Duodenal mucosa (tissue), 2 donors: ENCODE measurements around the gene CARD9.

Experiments used
- H3K27ac ChIP-seq: one replicate; pipeline ENCODE4 v1.7.0; 2013; ENCODE audit warnings: low read depth, low read length
- H3K27me3 ChIP-seq, 2 donors: one replicate each; pipeline ENCODE4 v1.7.0; 2013; ENCODE audit warnings: low read length in 2 of 2, control low read depth in 1 of 2; ENCODE audit not compliant: insufficient read depth in 2 of 2, control insufficient read depth in 1 of 2
- H3K36me3 ChIP-seq, 2 donors: one replicate each; pipeline ENCODE4 v1.7.0; 2013; ENCODE audit warnings: low read length in 2 of 2, control low read depth in 1 of 2; ENCODE audit not compliant: insufficient read depth in 2 of 2, control insufficient read depth in 1 of 2
- H3K4me1 ChIP-seq, 2 donors: one replicate each; pipeline ENCODE4 v1.7.0; 2013; ENCODE audit warnings: low read length in 2 of 2, control low read depth in 1 of 2; ENCODE audit not compliant: insufficient read depth in 2 of 2, control insufficient read depth in 1 of 2
- H3K4me3 ChIP-seq, 2 donors: one replicate each; pipeline ENCODE4 v1.7.0; 2013; ENCODE audit warnings: low read length in 2 of 2, low read depth in 1 of 2
- H3K9ac ChIP-seq, 2 donors: one replicate each; pipeline ENCODE4 v1.7.0; 2013; ENCODE audit warnings: low read length in 2 of 2, low read depth in 1 of 2
- H3K9me3 ChIP-seq, 2 donors: one replicate each; pipeline ENCODE4 v1.7.0; 2013; ENCODE audit warnings: low read length in 2 of 2, control low read depth in 1 of 2; ENCODE audit not compliant: control insufficient read depth in 1 of 2

The CARD9 gene

DNA sequence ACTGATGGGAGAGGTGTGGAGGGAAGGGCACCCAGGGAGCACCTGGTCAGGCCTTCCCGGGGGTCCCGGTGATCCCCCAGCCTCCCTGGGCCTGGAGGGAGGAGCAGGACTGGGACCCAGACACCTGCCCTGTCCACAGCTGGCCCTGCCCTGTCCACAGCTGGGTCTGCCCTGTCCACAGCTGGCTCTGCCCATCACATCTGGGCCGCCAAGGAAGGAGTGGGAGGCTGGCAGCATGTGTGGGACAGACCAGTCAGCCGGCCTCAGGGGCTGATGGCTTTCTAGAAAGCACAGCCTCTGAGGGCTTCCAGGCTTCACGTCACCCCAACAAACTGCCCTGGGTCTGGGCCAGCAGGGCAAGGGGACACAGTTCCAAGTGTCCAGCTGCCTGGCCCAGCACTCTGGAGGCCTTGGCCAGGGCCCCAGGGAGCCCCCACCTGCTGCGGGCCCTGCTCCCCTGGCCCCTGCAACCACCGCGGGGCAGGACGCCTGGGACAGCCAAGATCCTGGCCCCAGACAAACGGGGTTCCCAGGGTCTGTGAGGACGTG, 22.1 kb downstream of the CARD9 start:
- no peak overlapping the region for H3K27ac ChIP-seq
- H3K9me3 ChIP-seq = no peaks in the 10 kb centered on the region
- H3K27me3 ChIP-seq = peaks cover 0 to 4% of the 10 kb centered on the region in 2 donors
- no peaks in the 10 kb centered on the region for H3K36me3 ChIP-seq
- H3K4me1 ChIP-seq = no peaks in the 10 kb centered on the region
- H3K9ac ChIP-seq = no peak overlapping the region
- H3K4me3 ChIP-seq = no peak overlapping the region

DNA sequence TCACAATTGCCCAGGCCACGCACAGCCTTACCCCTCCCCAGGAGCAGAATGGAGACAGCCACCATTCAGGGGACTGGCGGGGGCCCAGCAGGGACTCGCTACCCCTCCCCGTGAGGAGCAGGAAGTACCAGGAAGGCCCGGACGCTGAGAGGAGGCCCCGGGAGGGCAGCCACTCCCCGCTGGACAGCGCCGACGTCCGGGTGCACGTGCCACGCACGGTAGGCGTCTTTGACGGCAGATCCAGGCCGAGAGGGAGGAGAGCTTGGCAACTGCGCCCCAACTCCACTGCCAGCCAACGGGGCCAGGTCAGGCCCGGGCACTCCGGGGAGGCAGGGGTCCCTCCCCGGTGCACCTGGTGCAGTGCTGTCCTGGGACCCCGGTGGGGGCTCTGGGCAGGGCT, 23.9 kb downstream of the CARD9 start:
- Histone ChIP-seq H3K9me3 (no peaks in the 10 kb centered on the region), H3K27me3 (no peaks in the 10 kb centered on the region), H3K9ac (no peak overlapping the region), H3K36me3 (no peaks in the 10 kb centered on the region), H3K27ac (no peak overlapping the region), H3K4me1 (no peaks in the 10 kb centered on the region), H3K4me3 (no peak overlapping the region)

GRCh38 chr9:136348691-136349090, 24.8 kb downstream of the CARD9 start:
- no peaks in the 10 kb centered on the region for H3K36me3 ChIP-seq
- no peaks in the 10 kb centered on the region for H3K4me1 ChIP-seq
- H3K9ac ChIP-seq = no peak overlapping the region
- no peak overlapping the region for H3K4me3 ChIP-seq
- H3K27ac ChIP-seq = no peak overlapping the region
- H3K9me3 ChIP-seq = no peaks in the 10 kb centered on the region
- no peaks in the 10 kb centered on the region for H3K27me3 ChIP-seq

GRCh38 chr9:136347472-136348256, 25.8 kb downstream of the CARD9 start:
- H3K27ac ChIP-seq = no peak overlapping the region
- no peaks in the 10 kb centered on the region for H3K36me3 ChIP-seq

GRCh38 chr9:136346927-136347465, 26.5 kb downstream of the CARD9 start:
- Histone ChIP-seq H3K27ac (no peak overlapping the region), H3K27me3 (no peaks in the 10 kb centered on the region), H3K9ac (no peak overlapping the region), H3K36me3 (no peaks in the 10 kb centered on the region), H3K4me3 (no peak overlapping the region), H3K9me3 (no peaks in the 10 kb centered on the region), H3K4me1 (peaks cover 7 to 8% of the 10 kb centered on the region in 2 donors)

More at GRCh38 chr9:136347472-136348256, 25.8 kb downstream of the CARD9 start:
- Histone ChIP-seq H3K27me3 (no peaks in the 10 kb centered on the region), H3K4me3 (no peak overlapping the region), H3K4me1 (peaks cover 6 to 7% of the 10 kb centered on the region in 2 donors), H3K9ac (no peak overlapping the region), H3K9me3 (no peaks in the 10 kb centered on the region)

DNA sequence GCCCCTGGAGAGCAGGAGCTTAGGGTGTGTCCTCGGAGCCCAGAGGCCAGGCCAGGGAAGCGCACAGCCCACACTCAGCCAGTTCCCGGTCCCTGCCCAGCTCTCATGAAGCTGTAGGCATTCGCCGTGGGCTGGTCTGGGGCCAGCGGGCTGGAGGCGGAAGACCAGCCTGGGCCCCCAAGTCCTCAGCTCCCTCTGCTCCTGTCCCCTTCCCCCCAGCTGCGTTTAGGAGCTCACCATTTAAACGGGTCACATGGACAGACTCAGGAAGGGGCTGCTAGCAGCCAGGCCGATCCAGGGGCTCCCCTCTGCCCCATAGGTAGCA, 27.4 kb downstream of the CARD9 start:
- no peaks in the 10 kb centered on the region for H3K36me3 ChIP-seq
- no peak overlapping the region for H3K4me3 ChIP-seq
- H3K27ac ChIP-seq = no peak overlapping the region

GRCh38 chr9:136345281-136346156, 27.9 kb downstream of the CARD9 start:
- Histone ChIP-seq H3K9me3 (no peaks in the 10 kb centered on the region), H3K4me1 (peaks cover 7 to 8% of the 10 kb centered on the region in 2 donors), H3K9ac (no peak overlapping the region), H3K27ac (no peak overlapping the region), H3K27me3 (no peaks in the 10 kb centered on the region), H3K36me3 (no peaks in the 10 kb centered on the region), H3K4me3 (no peak overlapping the region)

More for the DNA sequence above, 27.4 kb downstream of the CARD9 start:
- H3K27me3 ChIP-seq = no peaks in the 10 kb centered on the region
- no peaks in the 10 kb centered on the region for H3K9me3 ChIP-seq
- no peak overlapping the region for H3K9ac ChIP-seq
- H3K4me1 ChIP-seq = peaks cover 7 to 8% of the 10 kb centered on the region in 2 donors

DNA sequence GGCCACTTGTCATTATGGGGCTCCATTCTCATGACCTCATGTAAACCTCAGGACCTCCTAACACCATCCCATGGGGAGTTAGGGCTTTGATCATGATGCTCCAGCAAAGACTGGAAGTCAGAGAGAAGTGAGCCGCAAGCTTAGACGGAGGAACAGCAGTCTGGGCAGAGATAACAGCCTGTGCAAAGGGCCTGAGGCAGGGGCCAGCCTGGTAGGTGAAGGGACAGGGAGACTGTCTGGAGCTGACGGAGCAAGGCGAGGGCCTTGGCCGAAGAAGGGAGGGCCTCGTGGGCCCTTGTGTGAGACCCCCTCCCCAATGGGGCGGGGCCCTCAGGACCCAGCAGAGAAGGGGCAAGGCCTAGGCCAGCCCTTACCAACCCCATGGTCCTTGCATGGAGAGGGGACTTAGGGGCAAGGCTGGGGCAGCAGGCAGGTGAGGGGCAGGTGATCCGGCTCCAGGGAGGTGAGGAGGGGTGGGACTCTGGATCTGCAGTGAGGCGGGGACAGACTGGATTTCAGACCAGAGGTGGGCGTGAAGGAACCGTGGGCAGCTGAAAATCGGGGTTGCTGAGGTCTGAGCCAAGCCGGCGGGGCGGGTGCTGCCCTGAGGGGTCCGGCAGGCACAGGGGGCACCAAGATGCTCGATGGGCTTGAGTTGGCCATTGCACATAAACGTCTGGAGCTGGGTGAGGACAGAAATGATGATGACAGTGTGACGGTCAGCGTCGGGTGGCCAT, 28.8 kb downstream of the CARD9 start:
- Histone ChIP-seq H3K9me3 (no peaks in the 10 kb centered on the region), H3K4me1 (peaks cover 7 to 8% of the 10 kb centered on the region in 2 donors), H3K27me3 (no peaks in the 10 kb centered on the region), H3K36me3 (no peaks in the 10 kb centered on the region), H3K9ac (no peak overlapping the region), H3K4me3 (no peak overlapping the region), H3K27ac (no peak overlapping the region)

GRCh38 chr9:136343884-136344269, 29.6 kb downstream of the CARD9 start:
- H3K36me3 ChIP-seq = no peaks in the 10 kb centered on the region
- H3K4me1 ChIP-seq = peaks cover 7 to 8% of the 10 kb centered on the region in 2 donors
- H3K27ac ChIP-seq = no peak overlapping the region
- no peaks in the 10 kb centered on the region for H3K9me3 ChIP-seq
- no peak overlapping the region for H3K4me3 ChIP-seq
- no peaks in the 10 kb centered on the region for H3K27me3 ChIP-seq
- no peak overlapping the region for H3K9ac ChIP-seq
